NCI-H1436 (cell line): Measurements from ENCODE around the gene TXNDC12.
"Not testable (repeated sequence)": the region's sequence is repeated elsewhere in the genome, so short reads cannot be mapped to it uniquely, and the experiment has no call there.

Experiments used
- DNase-seq: peaks from one replicate; lab custom pipeline; 2025; lab: John Stamatoyannopoulos, UW

TXNDC12 gene

GRCh38 chr1:52045666-52046195 lies 9.3 kb downstream of the TXNDC12 start:
- not testable (repeated sequence) for DNase-seq

- DNase-seq, result no peak
These were observed 9.8 kb downstream of the TXNDC12 start for GRCh38 chr1:52045236-52045635.

- DNase-seq, result no peak
These were observed 13.3 kb downstream of the TXNDC12 start for GRCh38 chr1:52041551-52042185.

GRCh38 chr1:52037909-52038308 lies 17.1 kb downstream of the TXNDC12 start:
- DNase-seq, result no peak

- DNase-seq, result no peak
These were observed 17.6 kb downstream of the TXNDC12 start for GRCh38 chr1:52037402-52037814.

- DNase-seq, result no peak
These were observed 21.0 kb downstream of the TXNDC12 start for GRCh38 chr1:52034050-52034384.

- DNase-seq, result peak; percentile 91
These were observed 21.6 kb downstream of the TXNDC12 start, which contains the start of gene KTI12 for GRCh38 chr1:52033190-52034049. KTI12 (minus strand) TSS chr1:52033810; CDS start chr1:52033761, 49 bp downstream.

GRCh38 chr1:52032785-52033131 lies 22.2 kb downstream of the TXNDC12 start:
- DNase-seq, result peak; percentile 4

GRCh38 chr1:52032124-52032784 lies 22.7 kb downstream of the TXNDC12 start:
- DNase-seq, result no peak

- not testable (repeated sequence) for DNase-seq
These were observed 26.2 kb downstream of the TXNDC12 start for GRCh38 chr1:52028839-52029238.

GRCh38 chr1:52028328-52028727 lies 26.7 kb downstream of the TXNDC12 start:
- DNase-seq, result no peak

- DNase-seq, result no peak
These were observed 28.7 kb downstream of the TXNDC12 start for GRCh38 chr1:52026278-52026677.

- DNase-seq, result no peak
These were observed 32.9 kb downstream of the TXNDC12 start for GRCh38 chr1:52022133-52022532.

- DNase-seq, result no peak
These were observed 46.8 kb downstream of the TXNDC12 start for GRCh38 chr1:52008071-52008809.

GRCh38 chr1:52007215-52008002 lies 47.6 kb downstream of the TXNDC12 start:
- DNase-seq, result no peak

GRCh38 chr1:52006081-52006553 lies 48.9 kb downstream of the TXNDC12 start:
- not testable (repeated sequence) for DNase-seq

- DNase-seq, result not testable (repeated sequence)
These were observed 49.4 kb downstream of the TXNDC12 start for GRCh38 chr1:52005548-52005947.

- no peak for DNase-seq
These were observed 51.1 kb downstream of the TXNDC12 start for GRCh38 chr1:52003877-52004276.

GRCh38 chr1:52002038-52002917 lies 52.7 kb downstream of the TXNDC12 start:
- peak; percentile 80 for DNase-seq

- DNase-seq, result no peak
These were observed 56.3 kb downstream of the TXNDC12 start for GRCh38 chr1:51998701-51999100.
